Measurements from ENCODE around the gene PRKG2.

DNA sequence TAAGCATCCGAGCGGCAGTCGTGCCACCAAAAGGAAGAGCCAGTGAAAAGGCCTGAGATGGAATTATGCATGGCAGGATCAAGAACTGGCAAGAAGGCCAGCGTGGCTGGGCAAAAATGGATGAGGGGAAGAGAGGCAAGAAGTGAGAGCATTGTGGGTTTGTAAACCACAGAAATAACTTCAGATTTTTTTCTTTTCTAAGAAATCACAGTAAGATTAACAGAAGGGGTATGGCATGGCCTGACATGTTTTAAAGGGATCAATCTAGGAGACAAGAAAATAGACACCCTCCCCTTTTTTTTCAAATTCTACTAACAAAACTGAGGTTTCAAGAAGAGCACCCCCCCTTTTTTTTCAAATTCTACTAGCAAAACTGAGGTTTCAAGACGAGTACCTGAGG is 102.0 kb downstream of the PRKG2 start:
- TF ChIP-seq, protein P1, sequence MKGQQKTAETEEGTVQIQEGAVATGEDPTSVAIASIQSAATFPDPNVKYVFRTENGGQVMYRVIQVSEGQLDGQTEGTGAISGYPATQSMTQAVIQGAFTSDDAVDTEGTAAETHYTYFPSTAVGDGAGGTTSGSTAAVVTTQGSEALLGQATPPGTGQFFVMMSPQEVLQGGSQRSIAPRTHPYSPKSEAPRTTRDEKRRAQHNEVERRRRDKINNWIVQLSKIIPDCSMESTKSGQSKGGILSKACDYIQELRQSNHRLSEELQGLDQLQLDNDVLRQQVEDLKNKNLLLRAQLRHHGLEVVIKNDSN (IDR thresholded peaks at IDR 0.05) = no peak
- TF ChIP-seq, protein P2, sequence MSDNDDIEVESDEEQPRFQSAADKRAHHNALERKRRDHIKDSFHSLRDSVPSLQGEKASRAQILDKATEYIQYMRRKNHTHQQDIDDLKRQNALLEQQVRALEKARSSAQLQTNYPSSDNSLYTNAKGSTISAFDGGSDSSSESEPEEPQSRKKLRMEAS (IDR thresholded peaks at IDR 0.05) = no peak
- no peak for TF ChIP-seq RAD21 (IDR thresholded peaks at IDR 0.05; ENCODE audit: low read depth)
- TF ChIP-seq, protein P3, sequence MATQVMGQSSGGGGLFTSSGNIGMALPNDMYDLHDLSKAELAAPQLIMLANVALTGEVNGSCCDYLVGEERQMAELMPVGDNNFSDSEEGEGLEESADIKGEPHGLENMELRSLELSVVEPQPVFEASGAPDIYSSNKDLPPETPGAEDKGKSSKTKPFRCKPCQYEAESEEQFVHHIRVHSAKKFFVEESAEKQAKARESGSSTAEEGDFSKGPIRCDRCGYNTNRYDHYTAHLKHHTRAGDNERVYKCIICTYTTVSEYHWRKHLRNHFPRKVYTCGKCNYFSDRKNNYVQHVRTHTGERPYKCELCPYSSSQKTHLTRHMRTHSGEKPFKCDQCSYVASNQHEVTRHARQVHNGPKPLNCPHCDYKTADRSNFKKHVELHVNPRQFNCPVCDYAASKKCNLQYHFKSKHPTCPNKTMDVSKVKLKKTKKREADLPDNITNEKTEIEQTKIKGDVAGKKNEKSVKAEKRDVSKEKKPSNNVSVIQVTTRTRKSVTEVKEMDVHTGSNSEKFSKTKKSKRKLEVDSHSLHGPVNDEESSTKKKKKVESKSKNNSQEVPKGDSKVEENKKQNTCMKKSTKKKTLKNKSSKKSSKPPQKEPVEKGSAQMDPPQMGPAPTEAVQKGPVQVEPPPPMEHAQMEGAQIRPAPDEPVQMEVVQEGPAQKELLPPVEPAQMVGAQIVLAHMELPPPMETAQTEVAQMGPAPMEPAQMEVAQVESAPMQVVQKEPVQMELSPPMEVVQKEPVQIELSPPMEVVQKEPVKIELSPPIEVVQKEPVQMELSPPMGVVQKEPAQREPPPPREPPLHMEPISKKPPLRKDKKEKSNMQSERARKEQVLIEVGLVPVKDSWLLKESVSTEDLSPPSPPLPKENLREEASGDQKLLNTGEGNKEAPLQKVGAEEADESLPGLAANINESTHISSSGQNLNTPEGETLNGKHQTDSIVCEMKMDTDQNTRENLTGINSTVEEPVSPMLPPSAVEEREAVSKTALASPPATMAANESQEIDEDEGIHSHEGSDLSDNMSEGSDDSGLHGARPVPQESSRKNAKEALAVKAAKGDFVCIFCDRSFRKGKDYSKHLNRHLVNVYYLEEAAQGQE (IDR thresholded peaks at IDR 0.05; ENCODE audit: low read depth) = no peak
- TF ChIP-seq EP300 (IDR thresholded peaks at IDR 0.05; ENCODE audit: borderline replicate concordance) = no peak
- TF ChIP-seq TAF1 (IDR thresholded peaks at IDR 0.05; ENCODE audit: low read depth) = no peak
- TF ChIP-seq YY1 (IDR thresholded peaks at IDR 0.05; ENCODE audit: low read depth) = no peak
- TF ChIP-seq CEBPB (IDR thresholded peaks at IDR 0.05) = no peak
- TF ChIP-seq NFIC (IDR thresholded peaks at IDR 0.05) = no peak
